ENCODE results near the gene ACRV1.

Gene ACRV1

GRCh38 chr11:125625630-125626287, 54.9 kb downstream of the ACRV1 start:
- in situ Hi-C loops (cut with HindIII; ENCODE audit: low pct_ligation_motif_present, low sequenced_read_pairs): no loop called here
- no peaks in the 10 kb centered on the region for H3K27me3 ChIP-seq (replicated peaks)
- H3K27ac ChIP-seq: peak overlapping the region; percentile 88
- H3K4me3 ChIP-seq (ENCODE audit: low read depth, low read length): peak overlapping the region; percentile 77
- DNase-seq: peak; percentile 84
- peaks cover 6% of the 10 kb centered on the region for H3K36me3 ChIP-seq (replicated peaks)
- no peak for TF ChIP-seq CTCF (IDR thresholded peaks at IDR 0.05; ENCODE audit: low read depth, low read length, missing control alignments)

GRCh38 chr11:125625225-125625629, 55.4 kb downstream of the ACRV1 start:
- Histone ChIP-seq H3K4me3 (ENCODE audit: low read depth, low read length) (peak overlapping the region; percentile 77), H3K27me3 (replicated peaks) (no peaks in the 10 kb centered on the region), H3K36me3 (replicated peaks) (peaks cover 10% of the 10 kb centered on the region), H3K27ac (peak overlapping the region; percentile 88)
- DNase-seq: no peak
- TF ChIP-seq CTCF (IDR thresholded peaks at IDR 0.05; ENCODE audit: low read depth, low read length, missing control alignments): no peak
- in situ Hi-C loops (cut with HindIII; ENCODE audit: low pct_ligation_motif_present, low sequenced_read_pairs): no loop called here

GRCh38 chr11:125624756-125625213, 55.9 kb downstream of the ACRV1 start, which contains the start of gene CHEK1:
Gene CHEK1, plus strand, starts transcription at chr11:125625163. Its CDS starts 1,606 bp downstream, at chr11:125626769.
- Histone ChIP-seq H3K36me3 (replicated peaks) (peaks cover 14% of the 10 kb centered on the region), H3K27ac (peak within 1 kb of the TSS; percentile 88), H3K27me3 (replicated peaks) (no peaks in the 10 kb centered on the region), H3K4me3 (ENCODE audit: low read depth, low read length) (peak within 1 kb of the TSS; percentile 77)
- TF ChIP-seq CTCF (IDR thresholded peaks at IDR 0.05; ENCODE audit: low read depth, low read length, missing control alignments): no peak
- no peak for DNase-seq
- in situ Hi-C loops (cut with HindIII; ENCODE audit: low pct_ligation_motif_present, low sequenced_read_pairs): no loop called here

DNA sequence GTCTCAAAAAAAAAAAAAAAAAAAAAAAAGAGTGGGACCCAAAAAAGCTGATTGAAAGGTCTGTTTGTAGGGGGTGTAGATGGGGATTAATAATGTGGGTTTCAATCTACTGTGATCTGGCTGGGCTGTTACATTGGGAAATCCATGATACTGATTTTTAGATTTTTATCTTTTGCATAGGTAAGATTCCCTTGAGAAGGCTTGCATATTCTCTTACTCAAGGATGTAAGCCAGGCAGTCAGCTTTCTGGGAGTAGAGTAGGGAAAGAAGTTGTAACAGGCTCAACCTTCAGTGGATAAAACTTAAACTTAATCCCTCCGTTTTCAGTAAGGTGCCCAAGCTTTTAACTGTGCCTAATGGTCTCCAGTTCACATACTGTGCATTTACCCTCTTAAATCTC, 57.6 kb downstream of the ACRV1 start:
- Histone ChIP-seq H3K27me3 (replicated peaks) (no peaks in the 10 kb centered on the region), H3K4me3 (ENCODE audit: low read depth, low read length) (no peak overlapping the region), H3K36me3 (replicated peaks) (peaks cover 29% of the 10 kb centered on the region), H3K27ac (no peak overlapping the region)
- in situ Hi-C loops (cut with HindIII; ENCODE audit: low pct_ligation_motif_present, low sequenced_read_pairs): no loop called here
- TF ChIP-seq CTCF (IDR thresholded peaks at IDR 0.05; ENCODE audit: low read depth, low read length, missing control alignments): no peak
- no peak for DNase-seq

GRCh38 chr11:125621995-125622394, 58.7 kb downstream of the ACRV1 start:
- no peak for DNase-seq
- in situ Hi-C loops (cut with HindIII; ENCODE audit: low pct_ligation_motif_present, low sequenced_read_pairs): no loop called here
- Histone ChIP-seq H3K27me3 (replicated peaks) (no peaks in the 10 kb centered on the region), H3K36me3 (replicated peaks) (peaks cover 40% of the 10 kb centered on the region), H3K27ac (no peak overlapping the region), H3K4me3 (ENCODE audit: low read depth, low read length) (no peak overlapping the region)
- TF ChIP-seq CTCF (IDR thresholded peaks at IDR 0.05; ENCODE audit: low read depth, low read length, missing control alignments): no peak

Data from brain microvascular endothelial cell (primary cell).